ENCODE measurements around the gene LRRC7. TPM values are rescaled to one million over a fixed set of nuclear protein-coding genes. Genes with fewer than 3 reads are reported as not detected.

LRRC7 gene
- total RNA-seq, 1 donor, result under 0.01 TPM

DNA sequence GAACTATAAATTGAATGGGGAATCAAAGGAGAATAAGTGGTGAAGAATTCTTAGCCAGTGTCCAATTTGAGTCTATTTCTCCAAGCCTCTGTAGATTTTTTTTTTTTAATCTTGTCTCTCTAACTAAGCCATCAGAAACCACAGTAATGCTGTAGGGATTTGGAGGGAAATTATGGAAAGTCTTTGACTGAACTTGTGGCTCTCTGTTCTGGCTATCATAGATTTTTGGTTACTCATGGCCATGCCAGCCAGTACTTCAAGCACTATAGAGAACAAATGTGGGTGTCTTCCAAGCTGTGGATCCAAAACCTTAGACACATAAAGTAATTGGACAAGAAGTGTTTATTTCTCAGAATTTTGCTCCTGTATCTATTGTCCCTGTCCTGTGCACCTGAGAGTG, 489.8 kb downstream of the LRRC7 start:
- Histone ChIP-seq H3K9me3 (ENCODE audit: low read depth, low read length) (no peaks in the 10 kb centered on the region), H3K4me3 (ENCODE audit: insufficient read depth, low read length) (no peak overlapping the region), H3K4me1 (ENCODE audit: insufficient read depth, low read length) (no peaks in the 10 kb centered on the region), H3K27ac (ENCODE audit: low read depth, low read length) (no peak overlapping the region), H3K36me3 (ENCODE audit: insufficient read depth, low read length) (no peaks in the 10 kb centered on the region), H2AFZ (ENCODE audit: low read length) (no peak overlapping the region), H4K20me1 (ENCODE audit: insufficient read depth, low read length) (no peaks in the 10 kb centered on the region), H3K4me2 (ENCODE audit: insufficient read depth, low read length) (no peak overlapping the region), H3K27me3 (ENCODE audit: insufficient read depth, low read length) (no peaks in the 10 kb centered on the region), H3K79me2 (ENCODE audit: insufficient read depth, low read length) (no peaks in the 10 kb centered on the region)
- TF ChIP-seq, protein P1, sequence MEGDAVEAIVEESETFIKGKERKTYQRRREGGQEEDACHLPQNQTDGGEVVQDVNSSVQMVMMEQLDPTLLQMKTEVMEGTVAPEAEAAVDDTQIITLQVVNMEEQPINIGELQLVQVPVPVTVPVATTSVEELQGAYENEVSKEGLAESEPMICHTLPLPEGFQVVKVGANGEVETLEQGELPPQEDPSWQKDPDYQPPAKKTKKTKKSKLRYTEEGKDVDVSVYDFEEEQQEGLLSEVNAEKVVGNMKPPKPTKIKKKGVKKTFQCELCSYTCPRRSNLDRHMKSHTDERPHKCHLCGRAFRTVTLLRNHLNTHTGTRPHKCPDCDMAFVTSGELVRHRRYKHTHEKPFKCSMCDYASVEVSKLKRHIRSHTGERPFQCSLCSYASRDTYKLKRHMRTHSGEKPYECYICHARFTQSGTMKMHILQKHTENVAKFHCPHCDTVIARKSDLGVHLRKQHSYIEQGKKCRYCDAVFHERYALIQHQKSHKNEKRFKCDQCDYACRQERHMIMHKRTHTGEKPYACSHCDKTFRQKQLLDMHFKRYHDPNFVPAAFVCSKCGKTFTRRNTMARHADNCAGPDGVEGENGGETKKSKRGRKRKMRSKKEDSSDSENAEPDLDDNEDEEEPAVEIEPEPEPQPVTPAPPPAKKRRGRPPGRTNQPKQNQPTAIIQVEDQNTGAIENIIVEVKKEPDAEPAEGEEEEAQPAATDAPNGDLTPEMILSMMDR (IDR thresholded peaks at IDR 0.05; ENCODE audit: extremely low read depth, low read depth, low read length), result no peak
- DNase-seq (ENCODE audit: insufficient read length, low spot score, missing footprints), result no peak

DNA sequence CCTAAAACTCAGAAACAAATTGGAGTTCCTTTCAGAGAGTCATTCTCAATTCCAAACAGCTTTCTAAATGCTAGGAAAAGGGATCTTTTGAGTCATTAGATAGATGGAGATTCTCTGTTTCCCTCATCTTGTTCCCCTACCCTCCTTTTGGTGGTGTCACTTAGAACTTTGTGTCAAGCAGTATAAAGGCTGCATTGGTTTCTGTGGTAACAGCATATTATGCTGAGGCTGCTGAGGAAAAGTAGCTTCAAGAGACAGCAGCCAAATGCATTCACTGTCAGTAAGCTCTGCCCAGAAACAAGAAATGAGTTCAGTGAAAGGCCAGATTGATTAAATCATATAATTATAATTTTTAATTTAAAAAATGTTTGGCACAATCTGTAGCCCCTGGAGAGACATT, 493.5 kb downstream of the LRRC7 start:
- H3K27me3 ChIP-seq (ENCODE audit: insufficient read depth, low read length), result no peaks in the 10 kb centered on the region
- no peak for DNase-seq (ENCODE audit: insufficient read length, low spot score, missing footprints)
- H3K36me3 ChIP-seq (ENCODE audit: insufficient read depth, low read length), result no peaks in the 10 kb centered on the region
- no peak overlapping the region for H3K4me3 ChIP-seq (ENCODE audit: insufficient read depth, low read length)
- TF ChIP-seq, protein P1 (IDR thresholded peaks at IDR 0.05; ENCODE audit: extremely low read depth, low read depth, low read length), result no peak
- H3K4me2 ChIP-seq (ENCODE audit: insufficient read depth, low read length), result no peak overlapping the region
- no peak overlapping the region for H3K27ac ChIP-seq (ENCODE audit: low read depth, low read length)
- no peaks in the 10 kb centered on the region for H3K4me1 ChIP-seq (ENCODE audit: insufficient read depth, low read length)
- H3K79me2 ChIP-seq (ENCODE audit: insufficient read depth, low read length), result no peaks in the 10 kb centered on the region
- H4K20me1 ChIP-seq (ENCODE audit: insufficient read depth, low read length), result no peaks in the 10 kb centered on the region
- no peaks in the 10 kb centered on the region for H3K9me3 ChIP-seq (ENCODE audit: low read depth, low read length)
- H2AFZ ChIP-seq (ENCODE audit: low read length), result peak overlapping the region; percentile 7

DNA sequence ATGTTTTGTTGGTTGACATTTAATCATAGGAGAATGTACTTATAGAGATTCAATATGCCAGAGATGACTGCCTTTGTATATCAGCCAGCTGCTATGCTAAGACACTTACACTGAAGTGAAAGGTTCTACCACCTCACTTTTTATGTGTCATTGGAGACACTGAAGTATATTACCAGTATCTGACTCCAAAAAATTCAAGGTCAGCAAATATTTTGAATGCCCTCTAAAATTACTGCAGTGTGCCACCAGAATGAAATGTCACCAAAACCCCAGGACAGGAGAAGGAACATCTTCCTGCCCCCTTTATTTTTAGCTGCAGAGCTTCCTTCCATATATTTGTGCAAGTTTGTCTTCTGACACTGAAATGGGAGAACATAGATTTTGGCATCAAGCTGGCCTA, 496.1 kb downstream of the LRRC7 start:
- no peak overlapping the region for H3K27ac ChIP-seq (ENCODE audit: low read depth, low read length)
- H3K27me3 ChIP-seq (ENCODE audit: insufficient read depth, low read length), result no peaks in the 10 kb centered on the region
- TF ChIP-seq, protein P1 (IDR thresholded peaks at IDR 0.05; ENCODE audit: extremely low read depth, low read depth, low read length), result no peak
- H3K4me1 ChIP-seq (ENCODE audit: insufficient read depth, low read length), result no peaks in the 10 kb centered on the region
- H3K4me2 ChIP-seq (ENCODE audit: insufficient read depth, low read length), result no peak overlapping the region
- no peaks in the 10 kb centered on the region for H3K9me3 ChIP-seq (ENCODE audit: low read depth, low read length)
- H3K36me3 ChIP-seq (ENCODE audit: insufficient read depth, low read length), result no peaks in the 10 kb centered on the region
- H3K79me2 ChIP-seq (ENCODE audit: insufficient read depth, low read length), result no peaks in the 10 kb centered on the region
- no peak overlapping the region for H3K4me3 ChIP-seq (ENCODE audit: insufficient read depth, low read length)
- no peak for DNase-seq (ENCODE audit: insufficient read length, low spot score, missing footprints)
- H2AFZ ChIP-seq (ENCODE audit: low read length), result no peak overlapping the region
- H4K20me1 ChIP-seq (ENCODE audit: insufficient read depth, low read length), result no peaks in the 10 kb centered on the region

DNA sequence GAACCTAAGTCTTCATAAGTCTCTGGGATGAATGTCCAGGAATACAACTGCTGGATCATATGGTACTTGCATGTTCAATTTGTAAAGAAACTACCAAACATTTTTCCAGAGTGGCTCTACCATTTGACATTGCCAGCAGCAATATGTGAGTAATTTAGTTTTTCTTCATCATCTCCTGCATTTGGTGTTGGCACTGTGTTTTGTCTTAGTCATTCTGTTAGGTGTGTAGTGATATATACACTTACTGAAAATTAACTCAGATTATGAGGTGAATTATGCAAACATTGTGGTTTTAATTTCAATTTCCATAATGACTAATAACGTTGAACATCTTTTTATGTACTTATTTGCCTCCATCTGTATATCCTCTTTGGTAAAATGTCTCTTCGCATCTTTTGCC, 499.0 kb downstream of the LRRC7 start:
- no peak overlapping the region for H3K27ac ChIP-seq (ENCODE audit: low read depth, low read length)
- H3K27me3 ChIP-seq (ENCODE audit: insufficient read depth, low read length), result no peaks in the 10 kb centered on the region
- no peaks in the 10 kb centered on the region for H4K20me1 ChIP-seq (ENCODE audit: insufficient read depth, low read length)
- no peak for DNase-seq (ENCODE audit: insufficient read length, low spot score, missing footprints)
- no peaks in the 10 kb centered on the region for H3K79me2 ChIP-seq (ENCODE audit: insufficient read depth, low read length)
- no peaks in the 10 kb centered on the region for H3K36me3 ChIP-seq (ENCODE audit: insufficient read depth, low read length)
- no peak overlapping the region for H2AFZ ChIP-seq (ENCODE audit: low read length)
- no peak overlapping the region for H3K4me2 ChIP-seq (ENCODE audit: insufficient read depth, low read length)
- no peak overlapping the region for H3K4me3 ChIP-seq (ENCODE audit: insufficient read depth, low read length)
- H3K4me1 ChIP-seq (ENCODE audit: insufficient read depth, low read length), result peaks cover 9% of the 10 kb centered on the region
- TF ChIP-seq, protein P1 (IDR thresholded peaks at IDR 0.05; ENCODE audit: extremely low read depth, low read depth, low read length), result no peak
- H3K9me3 ChIP-seq (ENCODE audit: low read depth, low read length), result no peaks in the 10 kb centered on the region
